ENCODE measurements around the gene MLXIP.
A peak's percentile ranks its signal among the peaks of the same experiment; 100 is the strongest.

MLXIP gene

DNA sequence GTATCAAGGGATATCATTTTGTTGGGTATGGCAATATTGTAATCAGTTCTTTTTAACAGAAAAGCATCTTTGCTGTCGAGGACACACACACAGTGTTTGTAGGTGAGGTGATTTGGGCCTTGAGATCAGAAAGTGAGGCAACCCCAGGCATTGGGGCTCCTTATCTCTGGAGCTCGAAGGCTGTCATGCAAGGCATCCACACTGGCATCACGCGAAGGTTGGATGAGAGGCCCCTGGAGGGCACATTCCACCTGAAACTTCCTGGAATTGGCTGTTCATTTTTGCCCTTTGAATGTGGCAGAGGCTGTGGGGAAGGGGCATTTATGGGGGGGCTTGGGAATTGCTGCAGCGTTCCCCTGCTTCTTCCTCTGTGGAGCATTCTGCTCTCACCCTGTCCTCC lies 49.9 kb downstream of the MLXIP start:
- DNase-seq, result no peak

DNA sequence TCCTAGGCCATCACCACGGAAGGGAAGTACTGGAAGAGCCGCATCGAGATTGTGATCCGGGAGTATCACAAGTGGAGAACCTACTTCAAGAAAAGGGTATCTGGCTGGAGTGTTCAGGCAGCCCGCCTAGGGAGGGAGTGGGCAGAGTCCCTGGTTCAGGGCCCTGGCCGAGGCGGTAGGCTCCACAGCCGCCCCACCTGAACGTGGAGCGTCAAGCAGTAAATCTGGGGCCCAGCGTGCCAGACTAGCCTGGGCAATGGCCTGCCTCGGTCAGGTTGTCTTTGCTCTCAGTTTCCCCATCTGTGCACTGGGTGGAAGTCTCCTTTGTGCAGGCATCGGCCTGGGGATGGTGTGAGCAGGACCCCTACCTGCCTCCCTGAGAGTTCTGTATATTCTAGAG lies 50.6 kb downstream of the MLXIP start:
- DNase-seq, result no peak

DNA sequence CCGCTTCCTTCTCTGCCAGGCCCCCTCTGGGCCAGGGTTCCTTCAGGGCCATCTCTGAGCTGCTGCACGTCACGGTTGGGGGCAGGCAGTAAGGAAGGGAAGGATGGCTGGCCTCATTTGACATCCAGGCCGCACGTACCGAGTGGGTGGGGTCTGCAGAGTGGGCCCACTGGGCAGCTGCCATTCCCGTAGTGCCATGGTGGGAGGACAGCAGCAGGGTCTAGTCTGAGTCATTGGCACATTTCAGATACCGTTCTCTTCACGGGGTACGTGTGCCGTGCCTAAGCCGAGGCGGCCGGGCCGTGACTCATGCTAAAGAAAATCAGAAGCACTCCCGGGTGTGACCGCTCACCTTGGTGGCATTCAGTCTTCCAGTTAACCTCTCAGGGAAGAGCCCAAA lies 51.6 kb downstream of the MLXIP start:
- DNase-seq, result no peak

DNA sequence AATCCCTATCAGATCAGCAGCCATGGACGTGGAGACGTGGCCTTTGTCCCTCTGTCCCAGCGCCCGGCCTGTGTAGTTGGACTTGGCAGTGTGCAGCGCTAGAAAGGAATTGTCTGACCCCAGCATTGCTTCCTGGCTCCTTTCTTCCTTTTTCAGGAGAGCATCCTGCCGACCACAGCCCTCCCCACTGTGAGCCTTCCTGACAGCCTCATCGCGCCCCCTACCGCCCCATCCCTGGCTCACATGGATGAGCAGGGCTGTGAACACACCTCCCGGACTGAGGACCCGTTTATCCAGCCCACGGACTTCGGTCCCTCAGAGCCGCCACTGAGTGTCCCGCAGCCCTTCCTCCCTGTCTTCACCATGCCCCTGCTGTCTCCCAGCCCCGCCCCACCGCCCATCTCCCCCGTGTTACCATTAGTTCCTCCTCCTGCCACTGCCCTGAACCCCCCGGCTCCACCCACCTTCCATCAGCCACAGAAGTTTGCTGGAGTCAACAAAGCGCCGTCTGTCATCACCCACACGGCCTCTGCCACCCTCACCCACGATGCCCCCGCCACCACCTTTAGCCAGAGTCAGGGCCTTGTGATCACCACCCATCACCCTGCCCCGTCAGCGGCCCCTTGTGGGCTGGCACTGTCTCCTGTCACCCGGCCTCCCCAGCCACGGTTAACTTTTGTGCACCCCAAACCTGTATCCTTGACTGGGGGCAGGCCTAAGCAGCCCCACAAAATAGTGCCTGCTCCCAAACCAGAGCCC lies 54.8 kb downstream of the MLXIP start:
- no peak for DNase-seq

DNA sequence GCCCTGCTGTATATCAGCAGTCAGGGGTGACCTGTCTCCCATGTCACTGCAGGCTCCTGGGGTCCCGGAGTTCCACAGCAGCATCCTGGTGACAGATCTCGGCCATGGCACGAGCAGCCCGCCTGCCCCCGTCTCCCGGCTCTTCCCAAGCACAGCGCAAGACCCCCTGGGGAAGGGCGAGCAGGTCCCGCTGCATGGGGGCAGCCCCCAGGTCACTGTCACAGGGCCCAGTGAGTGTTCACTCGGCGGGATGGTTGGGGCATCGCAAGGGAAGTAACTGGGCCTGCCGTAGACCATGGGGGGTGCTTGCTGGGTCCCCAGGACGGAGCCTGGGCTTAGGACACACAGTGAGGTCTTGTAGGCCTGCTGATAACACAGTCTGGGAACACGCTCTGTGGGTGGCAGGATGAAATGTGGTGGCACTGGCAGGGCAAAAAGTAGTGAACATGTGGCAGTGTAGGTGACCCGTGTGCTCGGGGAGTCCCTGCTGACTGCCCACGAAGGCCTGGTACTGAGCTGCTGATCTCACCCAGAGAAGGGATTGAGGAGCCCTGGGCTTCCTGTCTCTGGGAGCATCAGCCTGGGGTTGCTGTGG lies 57.0 kb downstream of the MLXIP start:
- no peak for DNase-seq

DNA sequence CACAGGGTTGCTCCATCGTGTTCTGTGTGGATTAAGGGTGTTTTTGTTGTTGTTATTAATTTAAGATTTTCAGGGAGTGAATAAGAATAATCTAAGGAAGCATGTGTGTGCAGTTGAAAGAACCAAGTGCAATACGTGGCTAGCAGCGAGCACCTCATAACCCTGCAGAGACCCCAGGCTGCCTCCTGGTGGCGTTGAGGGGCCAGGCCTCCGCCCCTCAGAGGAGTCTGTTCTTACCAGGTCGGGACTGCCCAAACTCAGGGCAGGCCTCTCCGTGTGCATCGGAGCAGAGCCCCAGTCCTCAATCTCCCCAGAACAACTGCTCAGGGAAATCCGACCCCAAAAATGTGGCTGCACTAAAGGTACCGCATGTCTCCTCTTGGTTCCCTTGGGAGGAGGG lies 58.7 kb downstream of the MLXIP start:
- DNase-seq, result no peak

DNA sequence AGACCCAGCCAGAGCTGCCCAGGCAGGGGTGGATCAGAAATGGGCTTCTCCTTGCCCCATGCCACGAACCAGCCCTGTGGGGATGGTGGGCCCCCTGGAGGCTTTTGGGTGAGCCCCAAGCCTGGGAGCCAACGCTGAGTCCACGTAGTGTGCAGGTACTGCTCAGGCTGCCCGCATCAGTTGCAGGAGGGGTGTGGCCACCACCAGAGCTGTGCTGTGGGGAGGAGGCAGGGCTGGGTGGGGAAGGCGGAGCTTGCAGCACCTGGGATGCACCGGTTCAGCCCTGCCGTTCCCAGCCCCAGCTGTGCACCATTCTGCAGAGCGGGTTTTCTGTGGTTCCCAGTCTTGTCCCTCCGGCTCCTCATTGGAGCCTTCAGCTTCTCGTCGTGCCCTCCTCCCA lies 59.1 kb downstream of the MLXIP start:
- no peak for DNase-seq

DNA sequence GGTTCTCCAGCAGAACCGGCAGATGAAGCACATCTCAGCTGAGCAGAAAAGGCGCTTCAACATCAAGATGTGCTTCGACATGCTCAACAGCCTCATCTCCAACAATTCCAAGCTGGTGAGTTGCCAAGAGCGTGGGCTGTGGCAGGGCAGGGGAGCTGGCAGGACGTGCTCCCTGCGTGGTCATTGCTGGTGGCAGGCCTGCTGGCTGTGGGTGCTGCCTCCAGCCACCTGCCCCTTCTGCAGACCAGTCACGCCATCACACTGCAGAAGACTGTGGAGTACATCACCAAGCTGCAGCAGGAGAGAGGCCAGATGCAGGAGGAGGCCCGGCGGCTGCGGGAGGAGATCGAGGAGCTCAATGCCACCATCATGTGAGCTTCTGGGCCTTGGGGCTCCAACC lies 59.6 kb downstream of the MLXIP start:
- DNase-seq, result no peak

DNA sequence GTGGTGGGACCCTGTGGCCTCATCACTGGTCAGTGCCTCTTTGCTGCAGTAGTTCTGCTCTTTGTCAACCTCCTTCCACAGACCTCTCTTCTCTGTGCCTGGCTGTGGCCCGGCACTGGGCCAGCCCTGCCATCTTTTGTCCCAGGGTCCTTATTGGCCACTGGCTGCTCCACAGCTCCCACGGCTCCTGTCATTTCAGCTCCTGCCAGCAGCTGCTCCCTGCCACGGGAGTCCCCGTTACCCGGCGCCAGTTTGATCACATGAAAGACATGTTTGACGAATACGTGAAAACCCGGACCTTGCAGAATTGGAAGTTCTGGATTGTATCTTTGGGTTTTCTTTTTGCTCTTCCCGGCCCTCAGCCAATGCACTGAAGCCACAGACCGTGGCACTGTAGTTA lies 60.1 kb downstream of the MLXIP start:
- DNase-seq, result no peak

DNA sequence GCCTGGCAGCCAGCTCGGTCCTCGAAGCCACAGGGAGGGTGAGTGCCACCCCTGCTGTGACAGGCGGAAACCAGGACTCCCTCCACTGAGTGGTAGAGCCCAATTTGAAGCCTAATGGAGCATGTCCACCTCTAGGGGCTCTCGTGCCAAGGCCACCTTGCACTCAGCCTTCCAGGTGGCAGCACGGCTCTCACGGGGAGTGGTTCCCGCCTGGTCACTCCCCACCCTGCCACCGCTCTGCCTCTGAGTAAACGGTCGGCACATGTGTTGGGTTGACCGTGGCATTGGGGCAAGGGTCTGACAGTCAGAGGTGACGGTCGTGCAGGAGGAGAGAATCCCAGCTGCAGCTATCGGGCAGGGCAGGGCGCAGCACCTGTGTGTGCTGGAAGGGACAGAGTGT lies 60.7 kb downstream of the MLXIP start:
- DNase-seq, result no peak

DNA sequence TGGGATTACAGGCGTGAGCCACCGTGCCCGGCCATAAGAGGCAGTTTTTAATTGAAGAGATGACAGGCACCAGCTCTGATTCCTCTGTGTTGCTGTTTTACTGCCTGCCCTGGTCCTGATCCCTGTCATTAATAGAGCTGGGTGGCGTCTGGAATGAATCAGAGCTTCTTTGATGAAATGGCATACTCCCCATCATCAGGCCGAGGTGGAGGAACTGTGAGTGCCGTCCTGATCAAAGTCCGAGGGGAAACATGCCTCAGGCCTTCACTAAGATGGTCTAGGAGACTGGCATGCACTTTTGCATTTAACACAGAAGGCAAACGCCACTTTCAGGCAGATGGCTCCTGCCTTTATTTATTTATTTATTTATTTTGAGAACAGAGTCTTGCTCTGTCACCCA lies 61.4 kb downstream of the MLXIP start:
- no peak for DNase-seq

DNA sequence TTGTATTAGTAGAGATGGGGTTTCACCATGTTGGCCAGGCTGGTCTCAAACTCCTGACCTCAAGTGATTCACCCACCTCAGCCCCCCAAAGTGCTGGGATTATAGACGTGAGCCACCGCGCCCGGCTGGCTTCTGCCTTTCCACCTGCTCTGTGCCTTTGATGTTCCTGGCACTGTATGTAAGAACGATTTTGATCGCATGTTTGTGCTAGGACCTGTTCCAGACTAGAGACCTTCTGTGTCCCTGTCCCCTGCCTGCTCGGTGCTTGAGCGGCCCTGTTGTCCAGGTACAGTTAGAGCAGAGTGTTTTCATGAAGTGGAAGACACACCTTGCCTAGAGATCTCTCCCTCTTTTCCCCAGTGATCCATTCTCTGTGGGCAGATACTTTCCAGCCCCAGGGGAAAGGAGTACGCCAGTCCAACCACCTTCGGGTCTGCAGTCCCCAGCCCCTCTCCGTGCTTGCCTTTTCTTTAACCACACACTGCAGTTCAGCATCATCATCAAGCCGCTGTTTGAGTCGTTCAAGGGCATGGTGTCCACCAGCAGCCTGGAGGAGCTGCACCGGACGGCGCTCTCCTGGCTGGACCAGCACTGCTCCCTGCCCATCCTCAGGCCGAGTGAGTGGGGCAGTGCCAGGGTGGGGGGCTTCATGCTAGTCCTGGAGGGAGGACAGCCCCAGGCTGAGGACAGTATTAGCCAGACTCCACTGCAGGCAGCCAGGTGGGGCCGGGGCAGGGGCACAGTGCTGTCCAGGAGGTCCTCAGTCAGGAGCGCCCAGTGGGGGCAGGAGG lies 62.1 kb downstream of the MLXIP start:
- DNase-seq, result no peak

DNA sequence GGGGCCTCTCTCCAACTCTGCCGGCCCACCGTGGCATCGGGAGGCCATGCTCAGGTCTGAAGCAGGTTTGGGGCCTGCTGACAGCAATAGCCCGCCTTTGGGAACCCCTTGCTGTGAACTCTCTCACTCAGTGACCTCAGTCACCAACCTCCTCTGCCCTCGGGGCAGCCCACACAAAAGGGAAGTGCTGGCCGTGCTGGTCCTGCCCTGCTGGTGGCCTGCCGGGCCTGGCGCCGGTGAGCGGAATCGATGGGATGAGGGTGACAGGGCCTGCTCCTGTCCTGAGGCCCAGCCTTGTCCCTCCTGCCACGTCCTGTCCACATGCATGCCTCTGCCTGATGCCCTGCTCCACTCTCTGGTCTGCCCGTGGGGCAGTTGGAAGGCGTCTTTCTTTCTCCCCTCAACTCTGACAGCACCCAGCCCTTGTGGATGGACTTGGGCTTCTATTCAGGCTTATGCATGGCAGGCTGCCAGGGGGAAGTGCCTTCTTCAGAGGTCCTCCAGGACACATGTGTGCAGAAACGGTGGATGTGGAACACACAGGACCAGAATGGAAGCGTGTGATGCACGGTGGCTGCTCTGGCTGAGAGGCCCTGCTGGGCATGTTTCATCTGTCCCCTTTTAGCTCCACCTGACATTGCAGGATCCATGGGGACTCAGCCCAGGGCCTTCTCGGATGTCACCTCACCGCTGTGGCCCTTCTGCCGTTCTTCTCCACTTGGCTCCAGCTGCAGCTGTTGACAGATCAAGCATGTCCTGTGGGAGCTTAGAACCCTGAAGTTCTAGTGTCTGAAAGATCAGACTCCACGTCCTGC lies 63.6 kb downstream of the MLXIP start:
- DNase-seq, result no peak

DNA sequence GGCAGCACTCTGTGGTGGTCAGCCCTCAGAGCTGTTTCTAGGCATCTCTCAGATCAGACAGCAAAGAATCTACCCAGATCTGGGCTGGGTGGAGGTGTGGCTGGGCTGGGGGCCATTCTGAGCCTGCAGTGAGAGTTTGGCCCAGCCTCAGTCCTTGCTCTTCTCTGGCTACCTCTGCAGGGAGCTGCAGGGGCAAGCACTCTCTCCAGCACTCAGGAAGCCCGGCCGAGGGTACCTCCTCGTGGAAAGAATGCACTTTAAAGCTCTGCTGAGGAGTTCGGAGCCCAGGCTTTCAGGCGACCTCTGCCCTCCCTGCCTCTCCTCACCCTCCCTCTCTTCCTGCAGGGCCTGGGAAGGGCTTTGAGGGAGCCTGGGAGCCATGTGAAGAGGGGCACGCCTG lies 64.3 kb downstream of the MLXIP start:
- DNase-seq, result no peak

DNA sequence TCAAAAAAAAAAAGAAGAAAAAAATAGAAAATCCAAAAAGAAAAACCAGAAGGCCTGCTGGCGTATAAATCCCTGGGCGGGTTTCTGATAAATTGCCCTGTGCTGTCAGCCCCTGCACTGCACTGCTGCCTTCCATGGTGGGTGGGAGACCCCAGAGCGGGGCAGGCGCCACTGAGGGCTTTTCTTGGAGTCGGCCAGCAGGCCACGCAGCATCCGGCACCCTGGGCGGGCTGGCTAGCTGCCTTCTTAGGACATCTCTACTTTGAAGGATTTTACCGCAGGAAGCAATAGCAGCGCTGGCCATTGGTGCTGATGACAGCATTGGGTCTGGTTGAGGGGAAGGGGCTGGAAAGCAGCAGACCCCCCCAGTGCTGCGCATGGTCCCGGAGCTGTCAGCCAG lies 66.3 kb downstream of the MLXIP start:
- no peak for DNase-seq

DNA sequence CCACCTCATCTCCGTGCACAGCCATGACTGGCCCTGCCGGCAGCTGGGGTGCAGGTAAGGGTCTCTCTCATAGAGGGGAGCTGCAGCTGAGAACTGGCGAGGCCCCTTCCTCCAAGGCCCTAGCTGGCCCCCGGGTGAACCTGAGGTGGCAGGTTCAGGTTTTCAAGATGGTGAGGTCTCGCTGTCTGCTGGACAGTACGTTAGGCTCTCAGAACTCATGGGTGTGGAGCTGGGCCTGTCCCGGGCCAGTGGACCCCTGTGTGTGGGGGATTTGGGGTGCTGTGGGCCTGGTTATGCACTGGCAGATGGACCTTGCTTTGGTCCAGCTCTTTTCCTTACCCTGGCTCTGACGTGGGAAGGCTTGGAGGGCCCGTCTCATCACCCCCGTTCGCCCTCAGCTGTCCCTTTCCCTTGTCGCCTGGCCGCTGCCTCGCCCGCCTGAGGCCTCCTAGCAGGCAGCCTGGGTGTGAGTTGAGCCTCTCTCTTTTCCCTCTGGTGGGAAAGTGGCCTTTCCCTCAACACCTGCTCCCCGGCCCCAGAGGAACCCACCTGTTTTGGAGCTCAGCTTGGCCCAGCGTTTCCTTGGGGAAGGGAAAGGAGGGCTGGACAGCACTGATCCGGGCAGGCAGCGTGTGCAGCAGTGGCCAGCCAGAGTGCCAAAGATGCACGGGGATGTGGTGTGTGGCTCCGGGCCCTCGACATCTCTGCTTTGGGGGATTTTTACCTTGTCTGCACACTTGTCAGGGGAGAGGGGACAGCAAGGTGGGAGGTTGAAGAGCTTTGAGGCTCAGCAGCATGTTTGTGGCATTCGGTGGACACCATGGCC lies 67.2 kb downstream of the MLXIP start:
- no peak for DNase-seq

DNA sequence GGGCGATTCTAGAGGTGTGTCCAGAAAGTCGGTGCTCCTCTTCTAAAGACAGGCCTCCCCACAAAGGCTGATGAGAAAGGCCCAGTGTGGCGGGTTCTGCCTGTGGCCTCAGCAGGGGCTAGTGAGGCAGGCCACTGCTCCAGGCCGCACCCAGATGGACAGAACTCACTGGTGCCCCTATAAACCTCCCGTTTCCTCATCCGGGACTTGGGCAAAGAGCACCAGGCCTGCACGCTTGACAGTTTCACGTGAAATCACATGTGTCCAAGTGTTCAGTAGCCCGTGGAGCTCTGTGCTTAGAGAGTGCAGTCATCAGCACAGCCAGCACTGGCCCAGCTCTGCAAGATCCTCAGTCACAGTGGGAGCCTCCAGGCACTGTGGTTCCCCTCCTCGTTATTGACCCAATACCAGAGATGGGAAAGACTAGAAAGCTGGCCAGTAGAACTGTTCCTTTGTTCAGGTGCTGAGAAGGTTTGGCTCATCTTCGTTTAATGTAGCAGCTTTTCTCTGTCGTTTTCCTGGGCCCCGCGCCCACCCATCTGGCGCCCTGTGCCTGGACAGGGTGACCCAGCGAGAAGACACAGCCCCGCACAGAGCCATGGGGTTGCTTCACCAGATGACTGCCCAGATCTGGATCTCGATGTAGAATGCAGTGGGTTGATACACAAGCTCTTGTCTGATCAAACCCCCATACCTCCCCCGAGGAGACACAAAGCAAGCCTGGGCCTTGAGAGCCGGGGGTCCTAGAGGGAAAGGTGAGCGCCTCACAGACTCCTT lies 69.1 kb downstream of the MLXIP start:
- no peak for DNase-seq

DNA sequence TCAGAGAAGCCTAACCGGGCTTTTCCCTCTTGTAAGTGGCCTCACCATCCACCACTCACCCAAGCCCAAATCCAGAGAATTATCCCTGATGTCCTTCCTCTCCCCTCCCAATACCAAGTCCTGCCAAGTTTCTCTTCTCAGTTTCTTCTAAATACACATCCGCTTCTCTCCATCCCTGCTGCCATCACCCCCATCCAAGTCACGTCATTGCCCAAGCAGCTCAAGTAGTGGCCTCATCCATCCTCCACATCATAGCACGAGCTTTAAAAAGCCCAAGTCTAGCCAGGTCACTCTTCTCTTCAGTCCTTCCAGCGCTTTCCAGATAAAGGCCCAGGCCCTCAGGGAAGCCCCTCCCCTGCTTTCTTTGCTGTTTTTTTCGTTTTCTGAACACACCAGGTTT lies 70.1 kb downstream of the MLXIP start:
- DNase-seq, result peak; percentile 58

DNA sequence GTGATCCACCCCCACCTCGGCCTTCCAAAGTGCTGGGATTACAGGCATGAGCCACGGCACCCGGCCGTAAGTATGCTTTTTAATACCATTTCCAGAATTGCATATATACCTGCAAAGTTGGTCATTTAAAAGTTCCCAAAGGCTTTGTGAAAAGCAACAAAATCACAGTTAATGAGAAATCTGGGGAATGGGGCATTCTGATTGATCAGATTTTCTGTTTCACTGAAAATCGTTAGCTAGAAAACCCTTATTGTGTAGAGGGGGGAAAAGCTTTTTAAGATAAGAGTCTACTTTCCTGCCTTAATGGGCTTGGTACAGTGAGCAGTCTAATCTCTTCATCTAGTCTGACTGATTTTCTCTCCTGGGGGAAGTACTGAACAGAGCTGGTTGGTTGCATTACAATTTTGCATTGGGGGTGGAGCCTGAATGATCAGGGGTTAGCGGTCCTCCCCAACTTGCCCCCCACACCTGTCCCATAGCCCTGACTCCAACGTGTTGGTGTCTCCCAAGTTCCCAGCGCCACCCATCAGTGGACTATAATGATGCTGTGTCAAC lies 71.6 kb downstream of the MLXIP start:
- no peak for DNase-seq

DNA sequence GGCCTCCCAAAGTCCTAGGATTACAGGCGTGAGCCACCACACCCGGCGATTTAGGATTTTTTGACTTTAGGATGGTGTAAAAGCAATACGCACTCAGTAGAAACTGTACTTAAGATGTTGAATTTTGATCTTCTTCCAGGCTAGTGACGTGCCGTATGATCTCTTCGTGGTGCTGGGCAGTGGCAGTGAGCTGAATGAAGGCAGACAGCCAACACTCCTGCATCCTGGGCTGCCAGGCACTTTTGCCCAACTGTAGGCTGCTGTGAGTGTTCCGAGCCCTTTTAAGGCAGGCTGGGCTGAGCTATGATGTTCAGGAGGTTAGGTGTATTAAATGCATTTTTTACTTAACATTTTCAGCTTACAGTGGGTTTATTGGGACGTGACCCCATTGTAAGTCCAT lies 74.2 kb downstream of the MLXIP start:
- no peak for DNase-seq

DNA sequence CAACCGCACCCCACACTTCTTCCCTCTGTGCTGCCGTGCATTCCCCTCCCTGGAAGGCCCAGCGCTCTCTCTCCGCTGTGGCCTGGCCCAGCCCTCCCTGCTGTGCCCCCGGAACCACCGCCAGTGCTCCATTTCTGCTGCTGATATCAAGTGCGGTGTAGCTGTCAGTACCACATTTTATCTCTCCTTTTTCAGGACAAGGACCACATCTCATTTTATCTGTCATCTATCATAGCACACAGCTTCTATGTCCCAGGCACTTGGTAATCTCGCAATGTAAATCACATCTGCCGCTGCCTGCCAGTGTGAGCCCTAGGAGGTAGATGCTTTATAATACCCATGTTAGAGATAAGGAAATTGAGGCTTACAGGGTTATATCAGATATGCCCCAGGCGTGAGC lies 77.1 kb downstream of the MLXIP start:
- DNase-seq, result no peak
